HL-60/S4 (cell line): ENCODE results near the gene C19orf67.

Experiments used
- in situ Hi-C: fragments of 300-500 bp; cut with MboI; formaldehyde crosslinking; loops from 2 replicates; pipeline ENCODE4 v1.14.3; 2022; ENCODE audit warnings: low sequenced_read_pairs

Gene C19orf67

DNA sequence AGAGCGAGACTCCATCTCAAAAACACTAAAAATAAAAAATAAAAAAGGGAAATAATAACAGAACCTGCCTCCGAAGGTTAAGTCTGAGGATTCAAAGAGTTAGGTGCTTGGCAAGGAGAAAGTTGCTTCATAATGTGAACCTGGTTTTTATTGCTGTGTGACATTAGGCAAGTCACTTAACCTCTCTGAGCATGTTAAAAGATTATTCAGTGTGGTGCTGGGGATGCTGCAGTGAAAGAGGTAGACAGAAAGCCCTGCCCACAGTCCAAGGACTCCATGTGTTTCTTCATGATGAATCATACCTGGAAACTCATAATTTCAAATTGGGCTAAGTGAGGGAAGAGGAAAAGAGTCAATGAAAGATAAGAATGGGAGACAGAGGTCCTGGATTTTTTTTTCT lies 51.6 kb downstream of the C19orf67 start:
- in situ Hi-C loops = no loop called here

GRCh38 chr19:14031719-14032480 lies 53.7 kb downstream of the C19orf67 start, which contains the start of gene IL27RA:
IL27RA (plus strand) TSS chr19:14031762; CDS start chr19:14031873, 111 bp downstream.
- in situ Hi-C loops = no loop called here
